Natural killer cell (primary cell): Measurements from ENCODE around the gene NAALADL1. TPM values are rescaled to one million over a fixed set of nuclear protein-coding genes. Genes with fewer than 3 reads are reported as not detected.

Experiments used
- ATAC-seq, 3 donors: fragments of 150-1000 bp in 2 of 3; fragments of 200-7000 bp in 1 of 3; cut with Tn5 transposase; 1 replicate in 1 of 3; 2 replicates in 2 of 3; pipeline ENCODE4 v1.10.0; 2021; ENCODE audit warnings: mild to moderate bottlenecking in 2 of 3, moderate library complexity in 2 of 3
- DNase-seq, 2 donors: peaks; one replicate each; pipeline versions ENCODE4 v3.0.0 to v3.0.0-alpha.2; 2013 to 2021; ENCODE audit warnings: mixed read lengths in 1 of 2
- H3K27ac ChIP-seq: one replicate; pipeline ENCODE4 v1.5.1; 2013; ENCODE audit warnings: mild to moderate bottlenecking, low read length
- H3K27me3 ChIP-seq: one replicate; pipeline ENCODE4 v1.6.1; 2013; ENCODE audit warnings: low read length; ENCODE audit not compliant: control insufficient read depth, insufficient read depth
- H3K36me3 ChIP-seq: one replicate; pipeline ENCODE4 v1.6.1; 2013; ENCODE audit warnings: low read length; ENCODE audit not compliant: control insufficient read depth, insufficient read depth
- H3K4me1 ChIP-seq: one replicate; pipeline ENCODE4 v1.6.1; 2013; ENCODE audit warnings: low read length; ENCODE audit not compliant: control insufficient read depth, insufficient read depth
- H3K4me3 ChIP-seq: one replicate; pipeline ENCODE4 v1.5.1; 2013; ENCODE audit warnings: low read length
- H3K9me3 ChIP-seq: one replicate; pipeline ENCODE4 v1.6.1; 2013; ENCODE audit warnings: low read length; ENCODE audit not compliant: control insufficient read depth, insufficient read depth
- H3K27ac Mint-ChIP-seq, 2 donors: one replicate each; pipeline ENCODE4 v1.8.0; 2022; ENCODE audit warnings: mild to moderate bottlenecking in 2 of 2, mixed read lengths in 2 of 2, moderate library complexity in 1 of 2
- H3K27me3 Mint-ChIP-seq, 2 donors: one replicate each; pipeline ENCODE4 v1.8.0; 2022; ENCODE audit warnings: low read depth in 2 of 2, mixed read lengths in 2 of 2
- H3K36me3 Mint-ChIP-seq: one replicate; pipeline ENCODE4 v1.8.0; 2022; ENCODE audit warnings: mixed read lengths
- H3K4me1 Mint-ChIP-seq, 2 donors: one replicate each; pipeline ENCODE4 v1.8.0; 2022; ENCODE audit warnings: mixed read lengths in 2 of 2
- H3K4me3 Mint-ChIP-seq: one replicate; pipeline ENCODE4 v1.8.0; 2022; ENCODE audit warnings: mild to moderate bottlenecking, moderate library complexity, mixed read lengths
- H3K9me3 Mint-ChIP-seq, 2 donors: one replicate each; pipeline ENCODE4 v1.8.0; 2022; ENCODE audit warnings: mixed read lengths in 2 of 2
- WGBS: methylation state at CpG from one replicate; pipeline ENCODE4 v1.1.7; 2013; ENCODE audit warnings: missing lambda C conversion rate; ENCODE audit not compliant: insufficient coverage; 5-methylcytosine and 5-hydroxymethylcytosine counted together
- intact Hi-C: fragments of 100-400 bp; cut with micrococcal nuclease; formaldehyde crosslinking; loops from one replicate; pipeline ENCODE4 v1.14.2; 2022
- total RNA-seq, 4 donors: library from RNA; stranded (reverse); fragments of 120-200 nt in 1 of 4; gene quantifications; one replicate each; pipeline versions ENCODE4 v1.2.3 to v1.2.4, GENCODE V29; 2013 to 2022
- TF ChIP-seq, protein P1 (sequence below): fragments of 200-600 bp; IDR thresholded peaks from one replicate; pipeline ENCODE4 v1.8.0; 2022; ENCODE audit warnings: antibody characterized with exemption

NAALADL1 gene
- total RNA-seq, 3 donors from 2014 or later (not counting 1 experiment from before 2014, with no cell fraction given): 41.6 to 54.1 (median 46.0) TPM

GRCh38 chr11:65066315-65066714 lies 8.0 kb upstream of the NAALADL1 start:
- Mint-ChIP-seq H3K27me3 (peaks cover 0 to 7% of the 10 kb centered on the region in 2 donors), H3K4me1 (no peaks in the 10 kb centered on the region), H3K36me3 (no peaks in the 10 kb centered on the region), H3K4me3 (no peak overlapping the region), H3K27ac (no peak overlapping the region), H3K9me3 (no peaks in the 10 kb centered on the region)
- TF ChIP-seq, protein P1, sequence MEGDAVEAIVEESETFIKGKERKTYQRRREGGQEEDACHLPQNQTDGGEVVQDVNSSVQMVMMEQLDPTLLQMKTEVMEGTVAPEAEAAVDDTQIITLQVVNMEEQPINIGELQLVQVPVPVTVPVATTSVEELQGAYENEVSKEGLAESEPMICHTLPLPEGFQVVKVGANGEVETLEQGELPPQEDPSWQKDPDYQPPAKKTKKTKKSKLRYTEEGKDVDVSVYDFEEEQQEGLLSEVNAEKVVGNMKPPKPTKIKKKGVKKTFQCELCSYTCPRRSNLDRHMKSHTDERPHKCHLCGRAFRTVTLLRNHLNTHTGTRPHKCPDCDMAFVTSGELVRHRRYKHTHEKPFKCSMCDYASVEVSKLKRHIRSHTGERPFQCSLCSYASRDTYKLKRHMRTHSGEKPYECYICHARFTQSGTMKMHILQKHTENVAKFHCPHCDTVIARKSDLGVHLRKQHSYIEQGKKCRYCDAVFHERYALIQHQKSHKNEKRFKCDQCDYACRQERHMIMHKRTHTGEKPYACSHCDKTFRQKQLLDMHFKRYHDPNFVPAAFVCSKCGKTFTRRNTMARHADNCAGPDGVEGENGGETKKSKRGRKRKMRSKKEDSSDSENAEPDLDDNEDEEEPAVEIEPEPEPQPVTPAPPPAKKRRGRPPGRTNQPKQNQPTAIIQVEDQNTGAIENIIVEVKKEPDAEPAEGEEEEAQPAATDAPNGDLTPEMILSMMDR: no peak
- H3K4me3 ChIP-seq: no peak overlapping the region
- 91% methylated on average over 11 of the region's 11 CpGs for WGBS
- no peaks in the 10 kb centered on the region for H3K4me1 ChIP-seq
- ATAC-seq: no peak
- intact Hi-C loops: no loop called here
- no peak overlapping the region for H3K27ac ChIP-seq
- no peaks in the 10 kb centered on the region for H3K9me3 ChIP-seq
- no peaks in the 10 kb centered on the region for H3K27me3 ChIP-seq
- DNase-seq: no peak
- H3K36me3 ChIP-seq: no peaks in the 10 kb centered on the region

DNA sequence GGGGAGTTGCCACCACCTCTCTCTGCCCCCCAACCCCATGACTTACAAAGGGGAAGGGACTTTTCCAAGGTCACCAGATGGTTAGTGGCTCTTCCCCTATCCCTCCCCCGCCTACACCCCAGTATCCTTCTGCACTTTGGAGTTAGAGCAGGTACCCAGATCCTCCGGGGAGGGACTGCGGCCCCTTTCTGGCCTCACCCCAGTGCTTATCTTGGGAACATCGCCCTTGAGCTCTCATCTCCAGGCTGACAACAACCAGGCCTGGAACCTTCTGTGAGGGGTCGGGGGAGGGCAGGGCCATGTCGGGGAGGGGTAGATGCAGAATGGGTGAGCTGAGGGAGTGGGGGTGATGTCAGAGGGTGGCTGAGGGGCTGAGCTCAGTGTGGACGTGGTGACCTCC lies 7.5 kb upstream of the NAALADL1 start:
- Mint-ChIP-seq H3K27ac (no peak overlapping the region), H3K4me1 (no peaks in the 10 kb centered on the region), H3K4me3 (no peak overlapping the region), H3K9me3 (no peaks in the 10 kb centered on the region), H3K27me3 (peaks cover 2 to 7% of the 10 kb centered on the region in 2 donors), H3K36me3 (no peaks in the 10 kb centered on the region)
- no peaks in the 10 kb centered on the region for H3K9me3 ChIP-seq
- intact Hi-C loops: no loop called here
- H3K4me3 ChIP-seq: no peak overlapping the region
- 89% methylated on average over 7 of the region's 7 CpGs for WGBS
- no peak for ATAC-seq
- no peak overlapping the region for H3K27ac ChIP-seq
- H3K36me3 ChIP-seq: no peaks in the 10 kb centered on the region
- TF ChIP-seq, protein P1: no peak
- no peaks in the 10 kb centered on the region for H3K4me1 ChIP-seq
- no peak for DNase-seq
- no peaks in the 10 kb centered on the region for H3K27me3 ChIP-seq

GRCh38 chr11:65064847-65065240 lies 6.5 kb upstream of the NAALADL1 start:
- ATAC-seq: no peak
- Mint-ChIP-seq H3K27ac (no peak overlapping the region), H3K27me3 (peaks cover 3 to 7% of the 10 kb centered on the region in 2 donors), H3K4me1 (no peaks in the 10 kb centered on the region), H3K4me3 (no peak overlapping the region), H3K9me3 (no peaks in the 10 kb centered on the region), H3K36me3 (no peaks in the 10 kb centered on the region)
- Histone ChIP-seq H3K4me1 (no peaks in the 10 kb centered on the region), H3K36me3 (no peaks in the 10 kb centered on the region), H3K27ac (no peak overlapping the region), H3K9me3 (no peaks in the 10 kb centered on the region), H3K27me3 (no peaks in the 10 kb centered on the region), H3K4me3 (no peak overlapping the region)
- intact Hi-C loops: no loop called here
- TF ChIP-seq, protein P1: no peak
- whole genome bisulfite sequencing: 97% methylated on average over 4 of the region's 4 CpGs
- DNase-seq: no peak

GRCh38 chr11:65063532-65063931 lies 5.2 kb upstream of the NAALADL1 start:
- Histone ChIP-seq H3K36me3 (no peaks in the 10 kb centered on the region), H3K9me3 (no peaks in the 10 kb centered on the region), H3K4me3 (no peak overlapping the region), H3K4me1 (no peaks in the 10 kb centered on the region), H3K27ac (no peak overlapping the region), H3K27me3 (no peaks in the 10 kb centered on the region)
- Mint-ChIP-seq H3K9me3 (no peaks in the 10 kb centered on the region), H3K4me1 (no peaks in the 10 kb centered on the region), H3K27me3 (peaks cover 3 to 7% of the 10 kb centered on the region in 2 donors), H3K4me3 (no peak overlapping the region), H3K27ac (no peak overlapping the region), H3K36me3 (no peaks in the 10 kb centered on the region)
- TF ChIP-seq, protein P1: no peak
- ATAC-seq: no peak
- DNase-seq: no peak
- intact Hi-C loops: no loop called here
- WGBS: 89% methylated on average over 3 of the region's 3 CpGs
